Panc1 (cell line): ENCODE results near the gene PRDM5. TPM values are rescaled to one million over a fixed set of nuclear protein-coding genes. Genes with fewer than 3 reads are reported as not detected.

ENCODE experiments used
- ATAC-seq: fragments of 200-7000 bp; cut with Tn5 transposase; 2 replicates; pipeline ENCODE4 v1.9.1; 2020; ENCODE audit warnings: mild to moderate bottlenecking, moderate library complexity
- BruUV-seq: library from RNA; stranded (reverse); fragments of 400-500 nt; replicated peaks from 2 replicates; lab custom pipeline; 2021; lab: Mats Ljungman, UMichigan
- CTCF ChIA-PET: fragments of 300-600 bp; sonication (Branson Sonifier 250); formaldehyde crosslinking; loops from one replicate; lab custom pipeline; 2022; ENCODE audit warnings: antibody characterized with exemption; lab: Charles Lee
- POLR2A ChIA-PET: fragments of 300-600 bp; sonication (Branson Sonifier 250); formaldehyde crosslinking; loops from one replicate; lab custom pipeline; 2022; ENCODE audit warnings: antibody characterized with exemption; lab: Charles Lee
- DNase-seq: peaks from one replicate; pipeline ENCODE4 v3.0.0-alpha.2; 2010; ENCODE audit warnings: low read depth, low spot score
- H3K27ac ChIP-seq: 2 replicates; pipeline ENCODE4 v1.5.1; 2011; ENCODE audit warnings: mild to moderate bottlenecking, low read length, inconsistent platforms
- H3K27me3 ChIP-seq: fragments of 200-500 bp; sonication (Bioruptor generic); 2 replicates; pipeline ENCODE4 v1.6.0; 2014; ENCODE audit warnings: low read length, inconsistent platforms; ENCODE audit not compliant: control insufficient read depth, insufficient read depth
- H3K36me3 ChIP-seq: fragments of 200-500 bp; sonication (Bioruptor generic); 2 replicates; pipeline ENCODE4 v1.5.1; 2014; ENCODE audit warnings: inconsistent platforms, mild to moderate bottlenecking, low read length, moderate library complexity; ENCODE audit not compliant: control insufficient read depth, insufficient read depth
- H3K4me1 ChIP-seq: 2 replicates; pipeline ENCODE4 v1.5.1; 2011; ENCODE audit warnings: inconsistent platforms, mild to moderate bottlenecking, low read length, moderate library complexity; ENCODE audit not compliant: control insufficient read depth, insufficient read depth
- H3K4me3 ChIP-seq, 2 experiments: 2 replicates each; pipeline ENCODE4 v1.5.1; 2011 to 2012; ENCODE audit warnings: low read depth in 2 of 2, low read length in 2 of 2, mild to moderate bottlenecking in 2 of 2, inconsistent platforms in 1 of 2, moderate library complexity in 1 of 2
- H3K9me3 ChIP-seq: fragments of 200-500 bp; sonication (Bioruptor generic); 2 replicates; pipeline ENCODE4 v1.5.1; 2014; ENCODE audit warnings: low read depth, mild to moderate bottlenecking, inconsistent platforms, low read length, moderate library complexity; ENCODE audit not compliant: control insufficient read depth, insufficient read depth
- CTCF ChIP-seq: fragments of 450-650 bp; IDR thresholded peaks from 2 replicates; pipeline ENCODE4 v1.5.1; 2017; ENCODE audit warnings: mild to moderate bottlenecking
- POLR2AphosphoS5 ChIP-seq: IDR thresholded peaks from 2 replicates; pipeline ENCODE4 v1.6.1; 2012; ENCODE audit warnings: mild to moderate bottlenecking, low read depth, low read length, moderate library complexity
- REST ChIP-seq, 2 experiments: IDR thresholded peaks; 2 replicates each; pipeline ENCODE4 v1.6.1; 2011 to 2012; ENCODE audit warnings: low read depth in 2 of 2, control low read depth in 1 of 2, low read length in 1 of 2, mild to moderate bottlenecking in 1 of 2, moderate library complexity in 1 of 2; ENCODE audit not compliant: insufficient read depth in 1 of 2
- SIN3A ChIP-seq: IDR thresholded peaks from 2 replicates; pipeline ENCODE4 v1.6.1; 2012; ENCODE audit warnings: low read depth, mild to moderate bottlenecking, low read length, moderate library complexity, borderline replicate concordance; ENCODE audit not compliant: insufficient read depth
- TCF7L2 ChIP-seq: IDR thresholded peaks from 2 replicates; pipeline ENCODE4 v1.6.1; 2011; ENCODE audit warnings: mild to moderate bottlenecking, low read depth, low read length, inconsistent platforms
- in situ Hi-C: cut with HindIII; loops from 2 replicates; pipeline ENCODE4 v1.10.0; 2016; ENCODE audit warnings: low sequenced_read_pairs, low pct_unique_long_range_greater_than_20kb
- intact Hi-C: fragments of 100-400 bp; cut with micrococcal nuclease; formaldehyde crosslinking; loops from one replicate; pipeline ENCODE4 v1.10.0; 2022; ENCODE audit not compliant: unreplicated experiment
- total RNA-seq: library from RNA; stranded (reverse); gene quantifications from one replicate; pipeline ENCODE4 v1.2.1, GENCODE V29; 2021; ENCODE audit not compliant: unreplicated experiment

The PRDM5 gene
- total RNA-seq, 1 experiment from 2014 or later = 8.4 TPM

- CTCF ChIA-PET = interaction anchor here (0.5 kb wide), 1 partner anchor 642 kb away, joined by 3 read pairs; no protein-coding TSS in a partner anchor
- POLR2A ChIA-PET = no interaction called here
- no peaks in the 10 kb centered on the region for H3K27me3 ChIP-seq
- no peak overlapping the region for H3K27ac ChIP-seq
- H3K4me1 ChIP-seq = no peaks in the 10 kb centered on the region
- DNase-seq (no peak), ATAC-seq (no peak)
- no TSS peak for BruUV-seq
- H3K36me3 ChIP-seq = no peaks in the 10 kb centered on the region
- TF ChIP-seq SIN3A = no peak
- no peak for TF ChIP-seq REST (IDR thresholded peaks at IDR 0.05; ENCODE audit: insufficient read depth in 1 of 2, low read depth in 2 of 2, low read length in 1 of 2)
- no peak for TF ChIP-seq TCF7L2
- no peak for TF ChIP-seq CTCF
- no peak for TF ChIP-seq POLR2AphosphoS5
- intact Hi-C loops (no loop called here), in situ Hi-C loops (no loop called here)
- no peaks in the 10 kb centered on the region for H3K9me3 ChIP-seq
- no peak overlapping the region for H3K4me3 ChIP-seq
Observed at GRCh38 chr4:120720354-120720934, 202.1 kb downstream of the PRDM5 start.

- DNase-seq (peak; percentile 20), ATAC-seq (peak; percentile 78; the same call in 1 of the 2 replicates)
- ChIA-PET CTCF (no interaction called here), POLR2A (no interaction called here)
- H3K4me1 ChIP-seq = no peaks in the 10 kb centered on the region
- H3K4me3 ChIP-seq = no peak overlapping the region
- no peak overlapping the region for H3K27ac ChIP-seq
- no peaks in the 10 kb centered on the region for H3K27me3 ChIP-seq
- BruUV-seq = no TSS peak
- TF ChIP-seq TCF7L2 = no peak
- TF ChIP-seq CTCF = peak; percentile 78
- in situ Hi-C loops (no loop called here), intact Hi-C loops (loop anchor here (2.0 to 5.0 kb wide), 2 partner anchors 203 to 378 kb away; partner anchors contain the start of gene PRDM5)
- no peaks in the 10 kb centered on the region for H3K9me3 ChIP-seq
- H3K36me3 ChIP-seq = no peaks in the 10 kb centered on the region
Observed at GRCh38 chr4:120718979-120719566, 203.5 kb downstream of the PRDM5 start.
